A549 treated with CpdA at 1 μM for 4 hours (cell line): ENCODE data around the gene ACOT9. TPM values are rescaled to one million over a fixed set of nuclear protein-coding genes. Genes with fewer than 3 reads are reported as not detected.

Source experiments
- total RNA-seq: library from RNA; stranded (reverse); fragments of 200-300 nt; extraction: Qiagen RNA extraction; gene quantifications from 5 replicates; pipeline ENCODE4 v1.2.3, GENCODE V29; 2022; ENCODE audit warnings: low read depth

ACOT9 gene
- total RNA-seq, result 91.2 to 105 TPM (median 96.3 TPM) in 5 replicates

GRCh38 chrX:23742697-23743622 is at the start of gene ACOT9:
Gene ACOT9, minus strand, starts transcription at chrX:23743276. Its CDS starts 132 bp downstream, at chrX:23743144.

GRCh38 chrX:23782863-23783588 is 40.0 kb upstream of the ACOT9 start, which contains the start of gene SAT1:
Gene SAT1, plus strand, starts transcription at chrX:23783173. Its CDS starts 179 bp downstream, at chrX:23783352.

GRCh38 chrX:23667239-23668177 is 75.6 kb downstream of the ACOT9 start, which contains the start of gene PRDX4:
Gene PRDX4, plus strand, starts transcription at chrX:23667493. Its CDS starts 78 bp downstream, at chrX:23667571.

Other genes starting within 250 kb of the ACOT9 start
- gene PRDX4, start 75.8 kb downstream of the ACOT9 start, total RNA-seq, result 231 to 292 TPM (median 274 TPM) in 5 replicates
- 348 to 477 TPM (median 412 TPM) in 5 replicates for gene SAT1, start 39.9 kb upstream of the ACOT9 start, total RNA-seq
- 31.9 to 34.4 TPM (median 33.5 TPM) in 5 replicates for gene APOO, start 164.7 kb upstream of the ACOT9 start, total RNA-seq
- gene CXorf58, start 164.7 kb upstream of the ACOT9 start, total RNA-seq, result 0.09 to 0.12 TPM in 2 of 5 replicates, not detected in the others